GM12874 (cell line): ENCODE data around the gene LSS.

Experiments
- TF ChIP-seq, protein P1 (sequence below): IDR thresholded peaks from 2 replicates; pipeline ENCODE4 v1.5.1; 2011; ENCODE audit warnings: low read depth, mild to moderate bottlenecking, control low read depth, low read length, moderate library complexity; ENCODE audit not compliant: insufficient read depth

Gene LSS

DNA sequence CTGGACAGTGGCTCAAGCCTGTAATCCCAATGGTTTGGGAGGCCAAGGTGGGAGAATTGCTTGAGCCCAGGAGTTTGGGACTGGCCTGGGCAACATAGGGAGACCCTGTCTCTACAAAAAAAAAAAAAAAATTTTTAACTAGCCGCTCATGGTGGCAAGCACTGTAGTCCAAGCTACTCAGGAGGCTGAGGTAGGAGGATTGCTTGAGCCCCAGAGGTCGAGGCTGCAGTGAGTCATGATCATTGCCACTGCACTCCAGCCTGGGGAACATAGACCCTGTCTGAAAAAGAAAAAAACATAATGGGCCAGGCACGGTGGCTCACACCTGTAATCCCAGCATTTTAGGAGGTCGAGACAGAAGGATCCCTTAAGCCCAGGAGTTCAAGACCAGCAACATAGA is 49.6 kb downstream of the LSS start:
- TF ChIP-seq, protein P1, sequence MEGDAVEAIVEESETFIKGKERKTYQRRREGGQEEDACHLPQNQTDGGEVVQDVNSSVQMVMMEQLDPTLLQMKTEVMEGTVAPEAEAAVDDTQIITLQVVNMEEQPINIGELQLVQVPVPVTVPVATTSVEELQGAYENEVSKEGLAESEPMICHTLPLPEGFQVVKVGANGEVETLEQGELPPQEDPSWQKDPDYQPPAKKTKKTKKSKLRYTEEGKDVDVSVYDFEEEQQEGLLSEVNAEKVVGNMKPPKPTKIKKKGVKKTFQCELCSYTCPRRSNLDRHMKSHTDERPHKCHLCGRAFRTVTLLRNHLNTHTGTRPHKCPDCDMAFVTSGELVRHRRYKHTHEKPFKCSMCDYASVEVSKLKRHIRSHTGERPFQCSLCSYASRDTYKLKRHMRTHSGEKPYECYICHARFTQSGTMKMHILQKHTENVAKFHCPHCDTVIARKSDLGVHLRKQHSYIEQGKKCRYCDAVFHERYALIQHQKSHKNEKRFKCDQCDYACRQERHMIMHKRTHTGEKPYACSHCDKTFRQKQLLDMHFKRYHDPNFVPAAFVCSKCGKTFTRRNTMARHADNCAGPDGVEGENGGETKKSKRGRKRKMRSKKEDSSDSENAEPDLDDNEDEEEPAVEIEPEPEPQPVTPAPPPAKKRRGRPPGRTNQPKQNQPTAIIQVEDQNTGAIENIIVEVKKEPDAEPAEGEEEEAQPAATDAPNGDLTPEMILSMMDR = no peak

DNA sequence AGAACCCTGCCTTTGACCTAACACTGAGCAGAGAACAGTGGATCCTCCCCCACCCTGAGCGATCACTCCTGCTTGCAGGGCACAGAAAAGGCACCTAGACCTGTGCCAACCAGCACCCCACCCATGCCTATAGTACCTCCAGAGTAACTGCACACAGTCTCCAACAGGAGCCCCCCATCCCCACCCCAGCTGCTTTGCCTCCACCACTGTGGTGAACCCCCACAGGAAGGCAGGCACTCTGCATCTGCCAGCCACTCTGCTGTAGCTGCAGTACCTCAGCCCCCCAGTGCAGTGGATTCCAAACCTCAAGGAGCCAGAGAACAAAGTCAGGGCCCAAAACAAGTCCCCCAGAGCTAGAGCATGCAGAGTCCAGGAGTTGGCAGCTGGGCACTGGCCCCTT is 55.0 kb downstream of the LSS start:
- TF ChIP-seq, protein P1 = no peak

GRCh38 chr21:46172863-46173528 is 55.6 kb downstream of the LSS start:
- TF ChIP-seq, protein P1 = no peak

GRCh38 chr21:46171996-46172862 is 56.3 kb downstream of the LSS start:
- TF ChIP-seq, protein P1 = no peak

DNA sequence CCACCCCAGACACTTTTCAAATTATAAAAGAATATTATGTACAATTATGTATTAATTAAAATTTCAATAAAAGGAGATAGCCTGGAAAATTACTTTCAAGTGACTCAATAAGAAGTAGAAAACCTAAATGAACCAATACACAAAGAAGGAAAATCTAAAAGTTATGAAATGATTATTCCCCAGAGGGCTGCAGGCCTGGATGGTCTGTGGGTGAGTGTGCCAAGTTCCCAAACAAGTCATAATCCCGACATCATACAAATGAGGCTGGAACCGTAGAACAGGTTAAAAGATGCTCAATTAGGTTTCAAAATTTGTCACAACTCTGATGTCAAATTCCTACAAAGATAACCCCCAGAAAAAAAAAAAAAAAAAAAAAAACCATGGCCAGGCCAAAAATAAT is 57.0 kb downstream of the LSS start:
- TF ChIP-seq, protein P1 = no peak

- TF ChIP-seq, protein P1 = no peak
These were observed 59.8 kb downstream of the LSS start for GRCh38 chr21:46168659-46169386.

GRCh38 chr21:46168238-46168637 is 60.3 kb downstream of the LSS start:
- TF ChIP-seq, protein P1 = no peak
